ENCODE measurements around the gene GRHPR. TPM values are rescaled to one million over a fixed set of nuclear protein-coding genes. Genes with fewer than 3 reads are reported as not detected.

Gene GRHPR
- total and polyA plus RNA-seq, 10 of the 15 experiments (the other 5 are each of a cell fraction or from before 2014, with no cell fraction given), result 52.4 to 194 (median 126) TPM

DNA sequence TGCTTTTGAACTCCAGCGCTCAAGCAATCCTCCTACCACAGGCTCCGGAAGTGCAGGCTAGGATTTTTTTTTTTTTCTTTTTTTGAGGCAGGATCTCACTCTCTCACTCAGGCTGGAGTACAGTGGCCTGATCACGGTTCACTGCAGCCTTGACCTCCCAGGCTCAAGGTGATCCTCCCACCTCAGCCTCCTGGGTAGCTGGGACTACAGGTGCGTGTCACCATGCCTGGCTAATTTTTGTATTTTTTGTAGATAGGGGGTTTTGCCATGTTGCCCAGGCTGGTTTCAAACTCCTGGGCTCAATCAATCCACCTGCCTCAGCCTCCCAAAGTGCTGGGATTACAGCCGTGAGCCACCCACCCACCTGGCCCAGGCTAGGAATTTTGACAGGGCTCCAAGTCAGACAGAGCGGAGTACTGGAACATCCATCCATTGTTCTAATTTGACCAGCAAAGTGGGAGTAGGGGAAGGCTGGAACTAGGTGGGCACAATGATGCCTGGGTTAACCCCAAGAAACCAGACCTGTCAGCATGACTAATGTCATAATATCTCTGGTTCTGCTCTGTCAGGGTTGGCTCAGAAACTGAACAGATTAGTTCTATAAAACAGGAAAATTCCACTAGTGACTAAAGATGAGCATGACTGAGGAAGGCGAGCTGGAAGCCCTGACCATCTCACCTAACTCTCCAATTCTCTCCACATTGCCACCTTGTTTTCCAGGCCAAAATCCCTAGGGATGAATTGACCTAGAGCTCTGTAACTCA is 33.6 kb downstream of the GRHPR start (continued):
- TF ChIP-seq, protein P1, sequence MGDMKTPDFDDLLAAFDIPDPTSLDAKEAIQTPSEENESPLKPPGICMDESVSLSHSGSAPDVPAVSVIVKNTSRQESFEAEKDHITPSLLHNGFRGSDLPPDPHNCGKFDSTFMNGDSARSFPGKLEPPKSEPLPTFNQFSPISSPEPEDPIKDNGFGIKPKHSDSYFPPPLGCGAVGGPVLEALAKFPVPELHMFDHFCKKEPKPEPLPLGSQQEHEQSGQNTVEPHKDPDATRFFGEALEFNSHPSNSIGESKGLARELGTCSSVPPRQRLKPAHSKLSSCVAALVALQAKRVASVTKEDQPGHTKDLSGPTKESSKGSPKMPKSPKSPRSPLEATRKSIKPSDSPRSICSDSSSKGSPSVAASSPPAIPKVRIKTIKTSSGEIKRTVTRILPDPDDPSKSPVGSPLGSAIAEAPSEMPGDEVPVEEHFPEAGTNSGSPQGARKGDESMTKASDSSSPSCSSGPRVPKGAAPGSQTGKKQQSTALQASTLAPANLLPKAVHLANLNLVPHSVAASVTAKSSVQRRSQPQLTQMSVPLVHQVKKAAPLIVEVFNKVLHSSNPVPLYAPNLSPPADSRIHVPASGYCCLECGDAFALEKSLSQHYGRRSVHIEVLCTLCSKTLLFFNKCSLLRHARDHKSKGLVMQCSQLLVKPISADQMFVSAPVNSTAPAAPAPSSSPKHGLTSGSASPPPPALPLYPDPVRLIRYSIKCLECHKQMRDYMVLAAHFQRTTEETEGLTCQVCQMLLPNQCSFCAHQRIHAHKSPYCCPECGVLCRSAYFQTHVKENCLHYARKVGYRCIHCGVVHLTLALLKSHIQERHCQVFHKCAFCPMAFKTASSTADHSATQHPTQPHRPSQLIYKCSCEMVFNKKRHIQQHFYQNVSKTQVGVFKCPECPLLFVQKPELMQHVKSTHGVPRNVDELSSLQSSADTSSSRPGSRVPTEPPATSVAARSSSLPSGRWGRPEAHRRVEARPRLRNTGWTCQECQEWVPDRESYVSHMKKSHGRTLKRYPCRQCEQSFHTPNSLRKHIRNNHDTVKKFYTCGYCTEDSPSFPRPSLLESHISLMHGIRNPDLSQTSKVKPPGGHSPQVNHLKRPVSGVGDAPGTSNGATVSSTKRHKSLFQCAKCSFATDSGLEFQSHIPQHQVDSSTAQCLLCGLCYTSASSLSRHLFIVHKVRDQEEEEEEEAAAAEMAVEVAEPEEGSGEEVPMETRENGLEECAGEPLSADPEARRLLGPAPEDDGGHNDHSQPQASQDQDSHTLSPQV (IDR thresholded peaks at IDR 0.05), result no peak
- TF ChIP-seq, protein P2, sequence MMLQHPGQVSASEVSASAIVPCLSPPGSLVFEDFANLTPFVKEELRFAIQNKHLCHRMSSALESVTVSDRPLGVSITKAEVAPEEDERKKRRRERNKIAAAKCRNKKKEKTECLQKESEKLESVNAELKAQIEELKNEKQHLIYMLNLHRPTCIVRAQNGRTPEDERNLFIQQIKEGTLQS (IDR thresholded peaks at IDR 0.05; ENCODE audit: borderline replicate concordance, extremely low read depth, low read depth, low read length), result no peak
- TF ChIP-seq RAD51 (IDR thresholded peaks at IDR 0.05) (no peak), ZNF217 (IDR thresholded peaks at IDR 0.05) (no peak), IKZF2 (IDR thresholded peaks at IDR 0.05) (no peak), ZNF384 (IDR thresholded peaks at IDR 0.05; ENCODE audit: borderline replicate concordance, low read depth, low read length) (no peak), SPI1 (IDR thresholded peaks at IDR 0.05; ENCODE audit: borderline replicate concordance, insufficient read depth, low read depth, low read length) (no peak)
- TF ChIP-seq, protein P3, sequence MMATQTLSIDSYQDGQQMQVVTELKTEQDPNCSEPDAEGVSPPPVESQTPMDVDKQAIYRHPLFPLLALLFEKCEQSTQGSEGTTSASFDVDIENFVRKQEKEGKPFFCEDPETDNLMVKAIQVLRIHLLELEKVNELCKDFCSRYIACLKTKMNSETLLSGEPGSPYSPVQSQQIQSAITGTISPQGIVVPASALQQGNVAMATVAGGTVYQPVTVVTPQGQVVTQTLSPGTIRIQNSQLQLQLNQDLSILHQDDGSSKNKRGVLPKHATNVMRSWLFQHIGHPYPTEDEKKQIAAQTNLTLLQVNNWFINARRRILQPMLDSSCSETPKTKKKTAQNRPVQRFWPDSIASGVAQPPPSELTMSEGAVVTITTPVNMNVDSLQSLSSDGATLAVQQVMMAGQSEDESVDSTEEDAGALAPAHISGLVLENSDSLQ (IDR thresholded peaks at IDR 0.05), result no peak
- TF ChIP-seq, protein P4, sequence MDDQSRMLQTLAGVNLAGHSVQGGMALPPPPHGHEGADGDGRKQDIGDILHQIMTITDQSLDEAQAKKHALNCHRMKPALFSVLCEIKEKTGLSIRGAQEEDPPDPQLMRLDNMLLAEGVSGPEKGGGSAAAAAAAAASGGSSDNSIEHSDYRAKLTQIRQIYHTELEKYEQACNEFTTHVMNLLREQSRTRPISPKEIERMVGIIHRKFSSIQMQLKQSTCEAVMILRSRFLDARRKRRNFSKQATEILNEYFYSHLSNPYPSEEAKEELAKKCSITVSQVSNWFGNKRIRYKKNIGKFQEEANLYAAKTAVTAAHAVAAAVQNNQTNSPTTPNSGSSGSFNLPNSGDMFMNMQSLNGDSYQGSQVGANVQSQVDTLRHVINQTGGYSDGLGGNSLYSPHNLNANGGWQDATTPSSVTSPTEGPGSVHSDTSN (IDR thresholded peaks at IDR 0.05; ENCODE audit: insufficient replicate concordance, low read depth, low read length), result no peak
- TF ChIP-seq, protein P5, sequence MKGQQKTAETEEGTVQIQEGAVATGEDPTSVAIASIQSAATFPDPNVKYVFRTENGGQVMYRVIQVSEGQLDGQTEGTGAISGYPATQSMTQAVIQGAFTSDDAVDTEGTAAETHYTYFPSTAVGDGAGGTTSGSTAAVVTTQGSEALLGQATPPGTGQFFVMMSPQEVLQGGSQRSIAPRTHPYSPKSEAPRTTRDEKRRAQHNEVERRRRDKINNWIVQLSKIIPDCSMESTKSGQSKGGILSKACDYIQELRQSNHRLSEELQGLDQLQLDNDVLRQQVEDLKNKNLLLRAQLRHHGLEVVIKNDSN (IDR thresholded peaks at IDR 0.05; ENCODE audit: borderline replicate concordance, extremely low read length, insufficient read depth, low read depth, low read length), result no peak
- TF ChIP-seq, protein P6, sequence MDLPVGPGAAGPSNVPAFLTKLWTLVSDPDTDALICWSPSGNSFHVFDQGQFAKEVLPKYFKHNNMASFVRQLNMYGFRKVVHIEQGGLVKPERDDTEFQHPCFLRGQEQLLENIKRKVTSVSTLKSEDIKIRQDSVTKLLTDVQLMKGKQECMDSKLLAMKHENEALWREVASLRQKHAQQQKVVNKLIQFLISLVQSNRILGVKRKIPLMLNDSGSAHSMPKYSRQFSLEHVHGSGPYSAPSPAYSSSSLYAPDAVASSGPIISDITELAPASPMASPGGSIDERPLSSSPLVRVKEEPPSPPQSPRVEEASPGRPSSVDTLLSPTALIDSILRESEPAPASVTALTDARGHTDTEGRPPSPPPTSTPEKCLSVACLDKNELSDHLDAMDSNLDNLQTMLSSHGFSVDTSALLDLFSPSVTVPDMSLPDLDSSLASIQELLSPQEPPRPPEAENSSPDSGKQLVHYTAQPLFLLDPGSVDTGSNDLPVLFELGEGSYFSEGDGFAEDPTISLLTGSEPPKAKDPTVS (IDR thresholded peaks at IDR 0.05; ENCODE audit: low read depth, low read length), result no peak

Data from GM12878 (cell line).